Ishikawa (cell line): Measurements from ENCODE around the gene PRPF8.
A peak's percentile ranks its signal among the peaks of the same experiment; 100 is the strongest.

Experiments
- CEBPB ChIP-seq: IDR thresholded peaks from 2 replicates; pipeline ENCODE4 v1.6.1; 2012
- CREB1 ChIP-seq: IDR thresholded peaks from 2 replicates; pipeline ENCODE4 v1.6.1; 2012; ENCODE audit warnings: low read depth
- EGR1 ChIP-seq: IDR thresholded peaks from 2 replicates; pipeline ENCODE4 v1.6.1; 2012
- EP300 ChIP-seq: IDR thresholded peaks from 2 replicates; pipeline ENCODE4 v1.6.1; 2012; ENCODE audit warnings: borderline replicate concordance
- FOXM1 ChIP-seq: IDR thresholded peaks from 2 replicates; pipeline ENCODE4 v1.6.1; 2012; ENCODE audit warnings: low read depth, borderline replicate concordance
- NFIC ChIP-seq: IDR thresholded peaks from 2 replicates; pipeline ENCODE4 v1.6.1; 2012
- RAD21 ChIP-seq: IDR thresholded peaks from 2 replicates; pipeline ENCODE4 v1.6.1; 2012; ENCODE audit warnings: low read depth
- TAF1 ChIP-seq: IDR thresholded peaks from 2 replicates; pipeline ENCODE4 v1.6.1; 2012; ENCODE audit warnings: low read depth, mild to moderate bottlenecking
- TCF12 ChIP-seq: IDR thresholded peaks from 2 replicates; pipeline ENCODE4 v1.6.1; 2012; ENCODE audit warnings: low read depth
- TEAD4 ChIP-seq: IDR thresholded peaks from 2 replicates; pipeline ENCODE4 v1.6.1; 2012
- YY1 ChIP-seq: IDR thresholded peaks from 2 replicates; pipeline ENCODE4 v1.6.1; 2012; ENCODE audit warnings: low read depth
- ZBTB7A ChIP-seq: IDR thresholded peaks from 2 replicates; pipeline ENCODE4 v1.6.1; 2012; ENCODE audit warnings: low read depth
- TF ChIP-seq, protein P1 (sequence below): IDR thresholded peaks from 2 replicates; pipeline ENCODE4 v1.6.1; 2012; ENCODE audit warnings: low read depth, mild to moderate bottlenecking
- TF ChIP-seq, protein P2 (sequence below): IDR thresholded peaks from 2 replicates; pipeline ENCODE4 v1.6.1; 2012
- TF ChIP-seq, protein P3 (sequence below): IDR thresholded peaks from 2 replicates; pipeline ENCODE4 v1.6.1; 2012

PRPF8 gene

DNA sequence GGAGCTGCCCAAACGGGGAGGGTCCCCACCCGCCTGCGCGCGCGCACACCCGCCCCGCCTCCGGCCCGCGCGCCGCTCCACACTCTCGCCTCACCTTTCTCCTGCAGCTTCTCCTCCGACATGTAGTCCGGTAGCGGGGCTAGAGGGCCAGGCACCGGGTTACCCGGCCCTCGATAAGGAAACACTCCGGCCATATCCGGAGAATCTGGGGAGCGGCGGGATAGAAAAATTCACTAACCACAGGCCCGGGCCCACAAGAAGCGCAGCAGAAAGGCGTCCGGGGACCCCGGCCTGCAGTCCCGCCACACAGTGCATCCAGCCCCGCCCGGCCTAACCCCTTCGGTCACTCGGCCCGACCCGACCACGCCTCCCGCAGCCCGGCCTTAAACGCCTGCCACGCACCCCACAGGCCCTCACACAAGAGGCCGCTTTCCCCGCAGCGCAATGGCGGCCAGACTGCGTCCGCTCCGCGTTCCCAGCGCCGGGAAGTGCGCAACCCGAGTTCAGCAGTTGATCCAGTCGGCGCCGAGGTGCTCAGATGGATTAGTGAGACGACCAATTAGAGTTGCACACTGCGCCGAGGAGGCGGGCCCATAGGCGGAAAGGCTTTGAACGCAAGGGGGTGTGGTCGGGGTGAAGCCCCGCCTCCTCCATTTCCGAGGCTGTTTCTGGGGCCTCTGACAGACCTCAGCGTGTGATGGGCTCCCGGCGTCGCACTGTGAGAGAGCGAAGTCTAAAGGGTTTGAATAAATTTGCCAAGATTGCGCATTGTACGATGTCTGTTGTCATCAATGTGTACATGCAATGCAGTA, at the start of gene PRPF8:
Gene PRPF8 (minus strand): TSS at position 490 of the 812 bp plus-strand sequence. CDS start 296 bp downstream, at position 194.
- TF ChIP-seq FOXM1 (no peak), CEBPB (0 out of 2 replicates have a peak, but pooled peaks have one; percentile 2), TCF12 (peak; percentile 75), EP300 (peak; percentile 15; the same call in 1 of the 2 replicates), ZBTB7A (no peak), YY1 (peak; percentile 96), TAF1 (peak; percentile 76; the same call in 1 of the 2 replicates), NFIC (peak; percentile 4; the same call in 1 of the 2 replicates), TEAD4 (0 out of 2 replicates have a peak, but pooled peaks have one; percentile 21), EGR1 (no peak; the same call in 1 of the 2 replicates), RAD21 (no peak), CREB1 (peak; percentile 76)
- TF ChIP-seq, protein P1, sequence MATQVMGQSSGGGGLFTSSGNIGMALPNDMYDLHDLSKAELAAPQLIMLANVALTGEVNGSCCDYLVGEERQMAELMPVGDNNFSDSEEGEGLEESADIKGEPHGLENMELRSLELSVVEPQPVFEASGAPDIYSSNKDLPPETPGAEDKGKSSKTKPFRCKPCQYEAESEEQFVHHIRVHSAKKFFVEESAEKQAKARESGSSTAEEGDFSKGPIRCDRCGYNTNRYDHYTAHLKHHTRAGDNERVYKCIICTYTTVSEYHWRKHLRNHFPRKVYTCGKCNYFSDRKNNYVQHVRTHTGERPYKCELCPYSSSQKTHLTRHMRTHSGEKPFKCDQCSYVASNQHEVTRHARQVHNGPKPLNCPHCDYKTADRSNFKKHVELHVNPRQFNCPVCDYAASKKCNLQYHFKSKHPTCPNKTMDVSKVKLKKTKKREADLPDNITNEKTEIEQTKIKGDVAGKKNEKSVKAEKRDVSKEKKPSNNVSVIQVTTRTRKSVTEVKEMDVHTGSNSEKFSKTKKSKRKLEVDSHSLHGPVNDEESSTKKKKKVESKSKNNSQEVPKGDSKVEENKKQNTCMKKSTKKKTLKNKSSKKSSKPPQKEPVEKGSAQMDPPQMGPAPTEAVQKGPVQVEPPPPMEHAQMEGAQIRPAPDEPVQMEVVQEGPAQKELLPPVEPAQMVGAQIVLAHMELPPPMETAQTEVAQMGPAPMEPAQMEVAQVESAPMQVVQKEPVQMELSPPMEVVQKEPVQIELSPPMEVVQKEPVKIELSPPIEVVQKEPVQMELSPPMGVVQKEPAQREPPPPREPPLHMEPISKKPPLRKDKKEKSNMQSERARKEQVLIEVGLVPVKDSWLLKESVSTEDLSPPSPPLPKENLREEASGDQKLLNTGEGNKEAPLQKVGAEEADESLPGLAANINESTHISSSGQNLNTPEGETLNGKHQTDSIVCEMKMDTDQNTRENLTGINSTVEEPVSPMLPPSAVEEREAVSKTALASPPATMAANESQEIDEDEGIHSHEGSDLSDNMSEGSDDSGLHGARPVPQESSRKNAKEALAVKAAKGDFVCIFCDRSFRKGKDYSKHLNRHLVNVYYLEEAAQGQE, result no peak
- TF ChIP-seq, protein P2, sequence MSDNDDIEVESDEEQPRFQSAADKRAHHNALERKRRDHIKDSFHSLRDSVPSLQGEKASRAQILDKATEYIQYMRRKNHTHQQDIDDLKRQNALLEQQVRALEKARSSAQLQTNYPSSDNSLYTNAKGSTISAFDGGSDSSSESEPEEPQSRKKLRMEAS, result peak; percentile 85
- TF ChIP-seq, protein P3, sequence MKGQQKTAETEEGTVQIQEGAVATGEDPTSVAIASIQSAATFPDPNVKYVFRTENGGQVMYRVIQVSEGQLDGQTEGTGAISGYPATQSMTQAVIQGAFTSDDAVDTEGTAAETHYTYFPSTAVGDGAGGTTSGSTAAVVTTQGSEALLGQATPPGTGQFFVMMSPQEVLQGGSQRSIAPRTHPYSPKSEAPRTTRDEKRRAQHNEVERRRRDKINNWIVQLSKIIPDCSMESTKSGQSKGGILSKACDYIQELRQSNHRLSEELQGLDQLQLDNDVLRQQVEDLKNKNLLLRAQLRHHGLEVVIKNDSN, result no peak

DNA sequence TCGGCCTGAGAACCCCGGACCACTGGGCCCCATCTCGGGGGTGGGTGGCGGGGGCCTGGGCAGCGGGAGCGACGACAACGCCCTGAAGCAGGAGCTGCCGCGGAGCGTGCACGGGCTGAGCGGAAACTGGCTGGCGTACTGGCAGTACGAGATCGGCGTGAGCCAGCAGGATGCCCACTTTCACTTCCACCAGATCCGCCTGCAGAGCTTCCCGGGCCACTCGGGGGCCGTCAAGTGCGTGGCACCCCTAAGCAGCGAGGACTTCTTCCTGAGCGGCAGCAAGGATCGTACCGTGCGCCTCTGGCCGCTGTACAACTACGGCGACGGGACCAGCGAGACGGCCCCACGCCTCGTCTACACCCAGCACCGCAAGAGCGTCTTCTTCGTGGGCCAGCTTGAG, 49.1 kb upstream of the PRPF8 start:
- no peak for TF ChIP-seq TAF1
- TF ChIP-seq YY1, result no peak
- TF ChIP-seq EGR1, result no peak
- no peak for TF ChIP-seq FOXM1
- TF ChIP-seq TEAD4, result no peak
- no peak for TF ChIP-seq TCF12
- TF ChIP-seq, protein P1, result no peak
- no peak for TF ChIP-seq NFIC
- TF ChIP-seq, protein P2, result no peak
- TF ChIP-seq, protein P3, result no peak
- no peak for TF ChIP-seq CEBPB
- no peak for TF ChIP-seq RAD21

DNA sequence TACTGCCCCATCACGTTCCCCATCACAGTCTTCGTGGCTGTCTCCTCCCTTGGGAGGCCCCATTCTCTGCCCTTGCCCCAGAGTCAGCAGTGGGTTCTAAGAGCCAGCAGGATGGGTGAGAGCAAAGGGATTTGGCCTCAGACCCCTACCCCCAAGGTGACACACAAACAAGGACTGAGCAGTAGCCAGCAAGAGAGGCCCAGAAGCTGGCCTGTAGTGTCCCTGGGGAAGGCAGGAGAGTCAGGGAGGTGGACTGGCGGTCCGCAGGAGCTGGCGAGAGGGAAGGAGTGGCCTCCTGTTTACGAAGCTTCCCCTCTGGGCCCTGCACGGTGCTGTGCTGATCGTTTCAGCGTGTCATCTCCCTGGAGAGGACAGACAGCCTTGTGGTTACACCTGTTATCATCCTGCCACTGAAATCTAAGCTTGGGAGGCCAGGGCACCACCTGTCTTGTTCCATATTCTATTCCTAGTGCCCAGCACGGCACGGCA, 48.2 kb upstream of the PRPF8 start:
- TF ChIP-seq NFIC (no peak), EP300 (no peak), ZBTB7A (no peak), TEAD4 (no peak)

DNA sequence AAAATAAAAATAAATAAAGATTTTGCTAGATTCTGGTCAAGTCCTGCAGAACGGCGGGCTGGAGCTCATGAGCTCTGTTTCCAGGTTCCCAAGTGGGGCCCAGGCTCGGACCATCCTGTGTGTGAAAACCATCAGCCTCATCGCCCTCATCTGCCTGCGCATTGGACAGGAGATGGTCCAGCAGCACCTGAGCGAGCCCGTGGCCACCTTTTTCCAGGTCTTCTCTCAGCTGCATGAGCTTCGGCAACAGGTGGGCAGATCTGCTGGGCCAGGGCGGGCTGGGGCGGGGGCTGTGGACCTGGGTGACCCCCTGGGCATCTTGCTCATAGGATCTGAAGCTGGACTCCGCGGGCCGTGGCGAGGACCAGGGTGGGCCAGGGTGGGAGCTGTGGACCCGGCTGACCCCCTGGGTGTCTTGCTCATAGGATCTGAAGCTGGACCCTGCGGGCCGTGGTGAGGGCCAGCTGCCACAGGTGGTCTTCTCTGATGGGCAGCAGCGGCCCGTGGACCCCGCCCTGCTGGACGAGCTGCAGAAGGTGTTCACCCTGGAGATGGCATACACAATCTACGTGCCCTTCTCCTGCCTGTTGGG, 47.7 kb upstream of the PRPF8 start:
- no peak for TF ChIP-seq CEBPB
- no peak for TF ChIP-seq TEAD4
- no peak for TF ChIP-seq NFIC
- no peak for TF ChIP-seq EGR1
- TF ChIP-seq, protein P2, result no peak
- no peak for TF ChIP-seq TCF12
- TF ChIP-seq, protein P1, result no peak
- TF ChIP-seq ZBTB7A, result no peak
- no peak for TF ChIP-seq EP300
- TF ChIP-seq TAF1, result no peak
- TF ChIP-seq RAD21, result no peak
